Measurements from ENCODE around the gene ODF2. TPM values are rescaled to one million over a fixed set of nuclear protein-coding genes. Genes with fewer than 3 reads are reported as not detected.
"Not testable (repeated sequence)": the region's sequence is repeated elsewhere in the genome, so short reads cannot be mapped to it uniquely, and the experiment has no call there.

ODF2 gene
- polyA plus RNA-seq, result 10 to 100 TPM in 2 of 3 donors, 1 to 10 TPM in 1; 9.9 to 17.2 (median 15.0) TPM

- H3K27ac ChIP-seq (ENCODE audit: low read depth, low read length), result no peak within 1 kb of the TSS
These were observed at the start of gene ODF2 for GRCh38 chr9:128455849-128456612. TSS of gene ODF2 (plus strand) at chr9:128456006. CDS start at chr9:128456092, 86 bp downstream.

GRCh38 chr9:128406848-128407391 is 48.9 kb upstream of the ODF2 start:
- H3K27ac ChIP-seq (ENCODE audit: low read depth, low read length), result no peak overlapping the region
- 72 to 74% (median 72%) methylated on average over 9 of the region's 9 CpGs for WGBS, 3 donors

More at GRCh38 chr9:128455849-128456612, at the start of gene ODF2:
- 0 to 1% (median 1%) methylated on average over 34 to 82 of the region's 82 CpGs for WGBS, 3 donors

- WGBS, 3 donors, result 46 to 49% (median 47%) methylated on average over 24 to 26 of the region's 26 CpGs
- H3K27ac ChIP-seq (ENCODE audit: low read depth, low read length), result no peak overlapping the region
These were observed 46.8 kb upstream of the ODF2 start for GRCh38 chr9:128408963-128409431.

GRCh38 chr9:128409450-128409849 is 46.4 kb upstream of the ODF2 start:
- 39 to 65% (median 62%) methylated on average over 7 to 8 of the region's 8 CpGs for WGBS, 3 donors
- H3K27ac ChIP-seq (ENCODE audit: low read depth, low read length), result no peak overlapping the region

GRCh38 chr9:128409978-128410377 is 45.8 kb upstream of the ODF2 start:
- H3K27ac ChIP-seq (ENCODE audit: low read depth, low read length), result no peak overlapping the region
- WGBS, 3 donors, result 27 to 31% (median 28%) methylated on average over 6 of the region's 6 CpGs

- WGBS, 3 donors, result 50 to 55% (median 54%) methylated on average over 11 of the region's 11 CpGs
- H3K27ac ChIP-seq (ENCODE audit: low read depth, low read length), result no peak overlapping the region
These were observed 44.3 kb upstream of the ODF2 start for GRCh38 chr9:128411364-128412119.

GRCh38 chr9:128412120-128412790 is 43.6 kb upstream of the ODF2 start:
- 13 to 15% (median 13%) methylated on average over 13 of the region's 13 CpGs for WGBS, 3 donors
- no peak overlapping the region for H3K27ac ChIP-seq (ENCODE audit: low read depth, low read length)

- WGBS, 3 donors, result 88 to 91% (median 90%) methylated on average over 13 of the region's 13 CpGs
- not testable (repeated sequence) for H3K27ac ChIP-seq (ENCODE audit: low read depth, low read length)
These were observed 42.1 kb upstream of the ODF2 start for GRCh38 chr9:128413728-128414127.

GRCh38 chr9:128414461-128414860 is 41.3 kb upstream of the ODF2 start:
- WGBS, 3 donors, result 50 to 61% (median 60%) methylated on average over 3 of the region's 3 CpGs

GRCh38 chr9:128415281-128415680 is 40.5 kb upstream of the ODF2 start:
- 74 to 81% (median 79%) methylated on average over 2 of the region's 2 CpGs for WGBS, 3 donors
- H3K27ac ChIP-seq (ENCODE audit: low read depth, low read length), result no peak overlapping the region

More at GRCh38 chr9:128414461-128414860, 41.3 kb upstream of the ODF2 start:
- no peak overlapping the region for H3K27ac ChIP-seq (ENCODE audit: low read depth, low read length)

GRCh38 chr9:128416014-128416413 is 39.8 kb upstream of the ODF2 start:
- no peak overlapping the region for H3K27ac ChIP-seq (ENCODE audit: low read depth, low read length)
- WGBS, 3 donors, result 34 to 75% (median 58%) methylated on average over 6 of the region's 6 CpGs

GRCh38 chr9:128416432-128417019 is 39.3 kb upstream of the ODF2 start:
- H3K27ac ChIP-seq (ENCODE audit: low read depth, low read length), result no peak overlapping the region
- 47 to 60% (median 56%) methylated on average over 6 of the region's 6 CpGs for WGBS, 3 donors

GRCh38 chr9:128419061-128419925 is 36.5 kb upstream of the ODF2 start:
- WGBS, 3 donors, result 8 to 16% (median 9%) methylated on average over 28 of the region's 28 CpGs
- H3K27ac ChIP-seq (ENCODE audit: low read depth, low read length), result no peak overlapping the region

GRCh38 chr9:128420060-128420650 is 35.7 kb upstream of the ODF2 start:
- WGBS, 3 donors, result 0 to 1% (median 1%) methylated on average over 50 to 59 of the region's 59 CpGs

GRCh38 chr9:128420651-128421481 is 34.9 kb upstream of the ODF2 start, which contains the start of gene CERCAM:
TSS of gene CERCAM (plus strand) at chr9:128420857. CDS start at chr9:128420878, 21 bp downstream.
- 0 to 1% (median 0%) methylated on average over 41 to 59 of the region's 59 CpGs for WGBS, 3 donors
- no peak within 1 kb of the TSS for H3K27ac ChIP-seq (ENCODE audit: low read depth, low read length)

More at GRCh38 chr9:128420060-128420650, 35.7 kb upstream of the ODF2 start:
- no peak overlapping the region for H3K27ac ChIP-seq (ENCODE audit: low read depth, low read length)

- H3K27ac ChIP-seq (ENCODE audit: low read depth, low read length), result no peak overlapping the region
- 24 to 25% (median 25%) methylated on average over 9 to 11 of the region's 11 CpGs for WGBS, 3 donors
These were observed 34.3 kb upstream of the ODF2 start for GRCh38 chr9:128421482-128421996.

Data from adipose tissue (tissue), 3 donors.